Endothelial cell of umbilical vein (primary cell): ENCODE data around the gene ELF4. TPM values are rescaled to one million over a fixed set of nuclear protein-coding genes. Genes with fewer than 3 reads are reported as not detected.

ENCODE experiments used
- BruUV-seq: library from RNA; stranded (reverse); fragments of 400-500 nt; replicated peaks from 2 replicates; lab custom pipeline; 2021; lab: Mats Ljungman, UMichigan
- CTCF ChIA-PET: fragments of 300-600, 350-600 bp; sonication (Branson Sonifier 250); formaldehyde crosslinking; loops from one replicate; lab custom pipeline; 2021; ENCODE audit warnings: antibody characterized with exemption, inconsistent platforms; lab: Charles Lee
- POLR2A ChIA-PET: fragments of 300-600, 350-600 bp; sonication (Branson Sonifier 250); formaldehyde crosslinking; loops from one replicate; lab custom pipeline; 2021; ENCODE audit warnings: antibody characterized with exemption, inconsistent platforms; lab: Charles Lee
- DNase-seq: peaks from one replicate; pipeline ENCODE4 v3.0.0-alpha.2; 2011; ENCODE audit warnings: low read depth, low spot score
- FAIRE-seq: peaks from 2 replicates; lab custom pipeline; 2011; peaks lifted over from hg19 to GRCh38; lab: Jason Lieb, UNC
- H2AFZ ChIP-seq: 2 replicates; pipeline ENCODE4 v1.6.0; 2012; ENCODE audit warnings: low read depth, low read length, control low read depth, inconsistent platforms
- H3K27ac ChIP-seq: 2 replicates; pipeline ENCODE4 v1.5.1; 2011; ENCODE audit warnings: low read depth, mild to moderate bottlenecking, control low read depth, low read length, moderate library complexity; ENCODE audit not compliant: insufficient read depth
- H3K27me3 ChIP-seq, 2 experiments: 2 replicates each; pipeline versions ENCODE4 v1.6.0 to v1.6.1; 2011; ENCODE audit warnings: low read length in 2 of 2, mixed read lengths in 1 of 2; ENCODE audit not compliant: control insufficient read depth in 2 of 2, insufficient read depth in 2 of 2
- H3K36me3 ChIP-seq, 2 experiments: 2 replicates in 1 of 2; 3 replicates in 1 of 2; pipeline ENCODE4 v1.5.1; 2011; ENCODE audit warnings: low read length in 2 of 2, mild to moderate bottlenecking in 1 of 2, moderate library complexity in 1 of 2; ENCODE audit not compliant: control insufficient read depth in 2 of 2, insufficient read depth in 2 of 2; ENCODE audit errors: extremely low read depth in 1 of 2
- H3K4me1 ChIP-seq: 3 replicates; pipeline ENCODE4 v1.5.1; 2011; ENCODE audit warnings: mild to moderate bottlenecking, low read length; ENCODE audit not compliant: control insufficient read depth, insufficient read depth; ENCODE audit errors: extremely low read depth
- H3K4me2 ChIP-seq: 2 replicates; pipeline ENCODE4 v1.6.1; 2011; ENCODE audit warnings: low read length, control low read depth, mixed read lengths; ENCODE audit not compliant: insufficient read depth
- H3K4me3 ChIP-seq, 3 experiments: fragments of 200-600 bp in 1 of 3; sonication (generic), shearing (Covaris generic) in 1 of 3; replicated peaks in 1 of 3; 2 replicates each; pipeline ENCODE4 v1.5.1; 2011 to 2016; ENCODE audit warnings: control low read depth in 3 of 3, low read length in 3 of 3, mild to moderate bottlenecking in 2 of 3, inconsistent platforms in 1 of 3, low read depth in 1 of 3, moderate library complexity in 1 of 3; ENCODE audit not compliant: insufficient read depth in 1 of 3
- H3K79me2 ChIP-seq: 2 replicates; pipeline ENCODE4 v1.6.0; 2012; ENCODE audit warnings: low read length, inconsistent platforms; ENCODE audit not compliant: control insufficient read depth, insufficient read depth
- H3K9ac ChIP-seq: replicated peaks from 2 replicates; pipeline ENCODE3; 2011; ENCODE audit warnings: low read length, control low read depth; ENCODE audit not compliant: insufficient read depth; ENCODE audit errors: extremely low read depth
- H3K9me1 ChIP-seq: replicated peaks from 3 replicates; pipeline ENCODE4 v1.6.0; 2011; ENCODE audit warnings: mild to moderate bottlenecking, low read length; ENCODE audit not compliant: control insufficient read depth, insufficient read depth; ENCODE audit errors: extremely low read depth
- H3K9me3 ChIP-seq: replicated peaks from 2 replicates; pipeline ENCODE4 v1.5.1; 2012; ENCODE audit warnings: low read length, inconsistent platforms; ENCODE audit not compliant: control insufficient read depth, insufficient read depth
- H4K20me1 ChIP-seq: replicated peaks from 2 replicates; pipeline ENCODE3; 2011; ENCODE audit warnings: mild to moderate bottlenecking, low read length; ENCODE audit not compliant: control insufficient read depth, insufficient read depth; ENCODE audit errors: extremely low read depth
- CTCF ChIP-seq, 2 donors: IDR thresholded peaks; 1 replicate in 1 of 2; 2 replicates in 1 of 2; pipeline ENCODE4 v1.5.1; 2011; ENCODE audit warnings: low read length in 2 of 2, mild to moderate bottlenecking in 2 of 2, moderate library complexity in 2 of 2, control low read depth in 1 of 2, inconsistent platforms in 1 of 2, low read depth in 1 of 2; ENCODE audit not compliant: insufficient read depth in 1 of 2; ENCODE audit errors: extremely low read depth in 1 of 2
- EZH2 ChIP-seq: IDR thresholded peaks from 2 replicates; pipeline ENCODE4 v1.6.1; 2012; ENCODE audit warnings: borderline replicate concordance, low read depth, mild to moderate bottlenecking, moderate library complexity, low read length, inconsistent platforms; ENCODE audit not compliant: severe bottlenecking
- FOS ChIP-seq: IDR thresholded peaks from 2 replicates; pipeline ENCODE4 v1.6.1; 2011; ENCODE audit warnings: mild to moderate bottlenecking, low read length, moderate library complexity, borderline replicate concordance; ENCODE audit not compliant: insufficient read depth
- GATA2 ChIP-seq: IDR thresholded peaks from 2 replicates; pipeline ENCODE4 v1.7.0; 2011; ENCODE audit warnings: low read depth, mild to moderate bottlenecking, moderate library complexity, mixed read lengths, low read length; ENCODE audit not compliant: insufficient read length, insufficient read depth
- JUN ChIP-seq: IDR thresholded peaks from 2 replicates; pipeline ENCODE4 v1.6.1; 2011; ENCODE audit warnings: borderline replicate concordance, low read depth; ENCODE audit not compliant: insufficient read length, insufficient read depth
- MAX ChIP-seq: IDR thresholded peaks from 2 replicates; pipeline ENCODE4 v1.6.1; 2011; ENCODE audit not compliant: insufficient read depth, insufficient read length
- MYC ChIP-seq: IDR thresholded peaks from one replicate; pipeline ENCODE4 v1.6.1; 2011; ENCODE audit warnings: mild to moderate bottlenecking, low read depth, low read length
- POLR2A ChIP-seq: IDR thresholded peaks from 2 replicates; pipeline ENCODE4 v1.6.1; 2012; ENCODE audit warnings: low read depth, mild to moderate bottlenecking, control low read depth, low read length
- POLR2AphosphoS5 ChIP-seq: IDR thresholded peaks from 2 replicates; pipeline ENCODE4 v1.6.1; 2012; ENCODE audit warnings: low read depth, mild to moderate bottlenecking, control low read depth, low read length, moderate library complexity; ENCODE audit not compliant: insufficient read depth
- dilution Hi-C: fragments of 300-500 bp; cut with MboI; formaldehyde crosslinking; loops from one replicate; pipeline ENCODE4 v1.15.0; 2019; ENCODE audit warnings: low sequenced_read_pairs; ENCODE audit not compliant: extremely low pct_ligation_motif_present
- intact Hi-C: fragments of 100-400 bp; cut with micrococcal nuclease; formaldehyde crosslinking; loops from one replicate; pipeline ENCODE4 v1.10.0; 2022
- polyA plus RNA-seq, 4 experiments: library from polyadenylated mRNA; depleted of rRNA in 3 of 4; stranded (reverse) in 3 of 4; unstranded in 1 of 4; fragments of >200 nt; gene quantifications; 2 replicates each; pipeline versions ENCODE4 v1.2.1 to v1.2.3, GENCODE V29; 2011 to 2012; ENCODE audit warnings: missing spikeins in 1 of 4
- total RNA-seq: library from RNA; stranded (reverse); gene quantifications from 2 replicates; pipeline ENCODE4 v1.2.3, GENCODE V29; 2021

The ELF4 gene
- total and polyA plus RNA-seq, 2 donors (not counting 3 experiments of a cell fraction or from before 2014, with no cell fraction given): 31.9 to 33.4 TPM

GRCh38 chrX:130136961-130137360, 26.7 kb upstream of the ELF4 start:
- ChIA-PET CTCF (interaction anchor here (1.3 kb wide), 2 partner anchors 57 to 77 kb away, joined by 3 to 5 read pairs; no protein-coding TSS in a partner anchor), POLR2A (interaction anchor here (1.0 kb wide), 1 partner anchor 15 kb away, joined by 3 read pairs; no protein-coding TSS in a partner anchor)
- Histone ChIP-seq H3K4me2 (no peak overlapping the region), H2AFZ (no peak overlapping the region), H3K9me1 (no peaks in the 10 kb centered on the region), H3K4me3 (no peak overlapping the region), H3K27ac (no peak overlapping the region), H3K9ac (no peak overlapping the region), H3K9me3 (no peaks in the 10 kb centered on the region), H3K27me3 (no peaks in the 10 kb centered on the region), H3K4me1 (peaks cover 4% of the 10 kb centered on the region), H3K79me2 (no peaks in the 10 kb centered on the region), H4K20me1 (no peaks in the 10 kb centered on the region), H3K36me3 (peaks cover 0 to 4% of the 10 kb centered on the region in 2 experiments)
- DNase-seq (no peak), FAIRE-seq (no peak)
- intact Hi-C loops (loop anchor here (5.0 kb wide), 1 partner anchor 55 kb away; no protein-coding TSS in a partner anchor), dilution Hi-C loops (no loop called here)
- TF ChIP-seq POLR2AphosphoS5 (no peak), MAX (no peak), CTCF (IDR thresholded peaks at IDR 0.05; ENCODE audit: extremely low read depth in 1 of 2, insufficient read depth in 1 of 2, low read depth in 1 of 2, low read length in 2 of 2) (no peak), EZH2 (no peak), POLR2A (no peak), FOS (no peak), MYC (no peak), JUN (no peak), GATA2 (no peak)
- BruUV-seq: no TSS peak
